ENCODE data around the gene LACRT.

- TF ChIP-seq RBM39 (IDR thresholded peaks at IDR 0.05; ENCODE audit: low read depth, low read length, poor library complexity, severe bottlenecking) = no peak
- no peak for TF ChIP-seq CBX2 (IDR thresholded peaks at IDR 0.05; ENCODE audit: low read depth, low read length)
- TF ChIP-seq CBX2 (CRISPR knock-in tag; IDR thresholded peaks at IDR 0.05; ENCODE audit: low read depth) = no peak
- TF ChIP-seq TBX3 (IDR thresholded peaks at IDR 0.05; ENCODE audit: borderline replicate concordance) = no peak
These were observed 6.4 kb upstream of the LACRT start for GRCh38 chr12:54641089-54641488.
